Measurements from ENCODE around the gene ASIC4. TPM values are rescaled to one million over a fixed set of nuclear protein-coding genes. Genes with fewer than 3 reads are reported as not detected.

Gene ASIC4
- total RNA-seq, 1 experiment from 2014 or later = 0.17 TPM

- Mint-ChIP-seq H3K4me3 (ENCODE audit: low read depth, unreplicated experiment) (no peak overlapping the region), H3K9me3 (ENCODE audit: low read depth, unreplicated experiment) (no peaks in the 10 kb centered on the region), H3K27me3 (ENCODE audit: unreplicated experiment) (peaks cover 30% of the 10 kb centered on the region), H3K36me3 (ENCODE audit: insufficient read depth, unreplicated experiment) (peaks cover 37% of the 10 kb centered on the region), H3K4me1 (ENCODE audit: low read depth, unreplicated experiment) (peaks cover 10% of the 10 kb centered on the region), H3K27ac (ENCODE audit: unreplicated experiment) (no peak overlapping the region)
- DNase-seq = no peak
- no peak for TF ChIP-seq CTCF (IDR thresholded peaks at IDR 0.05; ENCODE audit: unreplicated experiment)
- CTCF ChIA-PET = no interaction called here
- BruUV-seq (replicated peaks) = no TSS peak
- intact Hi-C loops (cut with micrococcal nuclease; ENCODE audit: unreplicated experiment) = no loop called here
Measured at GRCh38 chr2:219547621-219548020, 33.3 kb downstream of the ASIC4 start.

DNA sequence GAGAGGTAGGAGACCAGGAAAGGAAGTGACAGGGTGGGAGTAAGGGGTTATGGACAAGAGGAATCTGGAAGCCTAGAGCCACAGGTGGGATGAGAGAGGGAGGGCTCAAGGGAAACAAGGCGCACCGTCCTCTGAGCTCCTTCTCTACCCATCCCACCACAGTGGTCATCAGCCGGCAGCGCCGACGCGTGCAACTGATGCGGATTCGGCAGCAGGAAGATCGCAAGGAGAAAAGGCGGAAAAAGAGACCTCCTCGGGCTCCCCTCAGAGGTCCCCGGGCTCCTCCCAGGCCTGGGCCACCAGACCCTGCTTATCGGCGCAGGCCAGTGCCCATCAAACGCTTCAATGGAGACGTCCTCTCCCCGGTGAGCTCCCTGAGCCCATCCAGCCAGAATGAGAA is 34.7 kb downstream of the ASIC4 start:
- intact Hi-C loops (cut with micrococcal nuclease; ENCODE audit: unreplicated experiment) = no loop called here
- no peaks in the 10 kb centered on the region for H3K9me3 Mint-ChIP-seq (ENCODE audit: low read depth, unreplicated experiment)
- H3K36me3 Mint-ChIP-seq (ENCODE audit: insufficient read depth, unreplicated experiment) = peaks cover 27% of the 10 kb centered on the region
- no peak for TF ChIP-seq CTCF (IDR thresholded peaks at IDR 0.05; ENCODE audit: unreplicated experiment)
- H3K4me1 Mint-ChIP-seq (ENCODE audit: low read depth, unreplicated experiment) = peaks cover 10% of the 10 kb centered on the region
- no peak for DNase-seq
- BruUV-seq (replicated peaks) = no TSS peak
- H3K4me3 Mint-ChIP-seq (ENCODE audit: low read depth, unreplicated experiment) = no peak overlapping the region
- no peak overlapping the region for H3K27ac Mint-ChIP-seq (ENCODE audit: unreplicated experiment)
- peaks cover 30% of the 10 kb centered on the region for H3K27me3 Mint-ChIP-seq (ENCODE audit: unreplicated experiment)
- CTCF ChIA-PET = no interaction called here

DNA sequence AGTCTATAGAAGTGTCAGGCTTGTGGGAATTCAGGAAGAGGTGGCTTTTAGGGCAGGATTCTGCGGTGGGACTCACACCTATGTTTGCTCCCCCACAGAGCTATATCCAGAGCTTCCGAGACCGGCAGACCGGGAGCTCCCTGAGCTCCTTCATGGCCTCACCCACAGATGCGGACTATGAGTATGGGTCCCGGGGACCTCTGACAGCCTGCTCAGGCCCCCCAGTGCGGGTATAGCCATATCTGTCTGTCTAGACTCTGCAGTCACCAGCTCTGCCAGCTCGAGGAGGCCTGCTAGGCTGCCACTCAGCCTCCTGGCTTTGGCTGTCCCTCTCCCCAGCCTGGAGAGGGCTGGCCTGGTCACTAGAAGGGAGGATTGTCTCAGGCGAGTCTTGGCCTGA is 35.3 kb downstream of the ASIC4 start:
- no peak for TF ChIP-seq CTCF (IDR thresholded peaks at IDR 0.05; ENCODE audit: unreplicated experiment)
- H3K27ac Mint-ChIP-seq (ENCODE audit: unreplicated experiment) = no peak overlapping the region
- no peak for DNase-seq
- peaks cover 25% of the 10 kb centered on the region for H3K27me3 Mint-ChIP-seq (ENCODE audit: unreplicated experiment)
- no peak overlapping the region for H3K4me3 Mint-ChIP-seq (ENCODE audit: low read depth, unreplicated experiment)
- CTCF ChIA-PET = no interaction called here
- intact Hi-C loops (cut with micrococcal nuclease; ENCODE audit: unreplicated experiment) = no loop called here
- H3K4me1 Mint-ChIP-seq (ENCODE audit: low read depth, unreplicated experiment) = peaks cover 6% of the 10 kb centered on the region
- peaks cover 27% of the 10 kb centered on the region for H3K36me3 Mint-ChIP-seq (ENCODE audit: insufficient read depth, unreplicated experiment)
- BruUV-seq (replicated peaks) = no TSS peak
- H3K9me3 Mint-ChIP-seq (ENCODE audit: low read depth, unreplicated experiment) = no peaks in the 10 kb centered on the region

GRCh38 chr2:219551441-219552381 is 37.4 kb downstream of the ASIC4 start:
- CTCF ChIA-PET = interaction anchor here (0.6 to 1.6 kb wide), 4 partner anchors 8 to 58 kb away, joined by 3 to 8 read pairs (median 3); partner anchors contain the start of genes CHPF, OBSL1 and TMEM198

More at GRCh38 chr2:219551441-219552381, 37.4 kb downstream of the ASIC4 start:
- H3K27ac Mint-ChIP-seq (ENCODE audit: unreplicated experiment) = peak overlapping the region; percentile 67
- TF ChIP-seq CTCF (IDR thresholded peaks at IDR 0.05; ENCODE audit: unreplicated experiment) = no peak
- no peaks in the 10 kb centered on the region for H3K4me1 Mint-ChIP-seq (ENCODE audit: low read depth, unreplicated experiment)
- H3K27me3 Mint-ChIP-seq (ENCODE audit: unreplicated experiment) = peaks cover 4% of the 10 kb centered on the region
- H3K9me3 Mint-ChIP-seq (ENCODE audit: low read depth, unreplicated experiment) = no peaks in the 10 kb centered on the region
- no TSS peak for BruUV-seq (replicated peaks)
- intact Hi-C loops (cut with micrococcal nuclease; ENCODE audit: unreplicated experiment) = no loop called here
- peak overlapping the region; percentile 90 for H3K4me3 Mint-ChIP-seq (ENCODE audit: low read depth, unreplicated experiment)
- no peak for DNase-seq
- peaks cover 27% of the 10 kb centered on the region for H3K36me3 Mint-ChIP-seq (ENCODE audit: insufficient read depth, unreplicated experiment)
